Prostate gland (tissue), 2 donors: Measurements from ENCODE around the gene BRCA2.
A peak's percentile ranks its signal among the peaks of the same experiment; 100 is the strongest.

Source experiments
- CTCF ChIP-seq, 4 experiments: fragments of 200-600 bp in 2 of 4; fragments of 450-650 bp in 2 of 4; sonication (generic) in 2 of 4; IDR thresholded peaks; 1 replicate in 3 of 4; 2 replicates in 1 of 4; pipeline ENCODE4 v1.5.1; 2016 to 2019; ENCODE audit warnings: antibody characterized with exemption in 4 of 4, mild to moderate bottlenecking in 2 of 4, moderate library complexity in 2 of 4
- POLR2A ChIP-seq: fragments of 450-650 bp; IDR thresholded peaks from one replicate; pipeline ENCODE4 v1.6.1; 2016; ENCODE audit warnings: antibody characterized with exemption, mild to moderate bottlenecking
- POLR2AphosphoS5 ChIP-seq: sonication (generic); formaldehyde crosslinking; IDR thresholded peaks from one replicate; pipeline ENCODE4 v1.6.1; 2017; ENCODE audit warnings: antibody characterized with exemption

GRCh38 chr13:32284927-32285632, 30.2 kb upstream of the BRCA2 start:
- TF ChIP-seq POLR2A (no peak), CTCF (IDR thresholded peaks at IDR 0.05) (no peak), POLR2AphosphoS5 (peak; percentile 66)
